Stimulated activated CD4-positive, alpha-beta T cell treated with anti-CD3 and anti-CD28 coated beads, Interleukin-12 subunit alpha, Interleukin-12 subunit beta, amount 100 ng/mL, for 4 hours (primary cell): Measurements from ENCODE around the gene ACOT6.
"Not testable (repeated sequence)": the region's sequence is repeated elsewhere in the genome, so short reads cannot be mapped to it uniquely, and the experiment has no call there.

ENCODE experiments used
- DNase-seq: peaks from one replicate; pipeline ENCODE4 v3.0.0-alpha.2; 2020

The ACOT6 gene

DNA sequence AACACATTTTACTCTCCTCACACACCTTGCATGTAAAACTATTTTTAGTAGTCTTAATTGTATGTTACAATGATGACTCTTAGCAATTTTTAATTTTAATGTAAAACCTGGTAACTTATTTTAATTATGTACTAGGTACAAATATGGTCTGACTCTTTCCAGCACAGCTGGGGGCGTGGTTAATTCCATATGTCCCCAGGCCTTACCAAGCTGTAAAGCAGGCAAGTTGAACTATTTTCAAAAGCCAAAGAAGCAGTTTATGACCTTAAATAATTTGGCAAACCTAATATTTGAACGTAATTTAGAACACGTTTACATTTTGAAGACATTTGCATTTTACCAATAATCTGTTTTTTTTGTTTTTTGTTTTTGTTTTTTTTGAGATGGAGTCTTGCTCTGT, 9.3 kb upstream of the ACOT6 start:
- DNase-seq, result no peak

DNA sequence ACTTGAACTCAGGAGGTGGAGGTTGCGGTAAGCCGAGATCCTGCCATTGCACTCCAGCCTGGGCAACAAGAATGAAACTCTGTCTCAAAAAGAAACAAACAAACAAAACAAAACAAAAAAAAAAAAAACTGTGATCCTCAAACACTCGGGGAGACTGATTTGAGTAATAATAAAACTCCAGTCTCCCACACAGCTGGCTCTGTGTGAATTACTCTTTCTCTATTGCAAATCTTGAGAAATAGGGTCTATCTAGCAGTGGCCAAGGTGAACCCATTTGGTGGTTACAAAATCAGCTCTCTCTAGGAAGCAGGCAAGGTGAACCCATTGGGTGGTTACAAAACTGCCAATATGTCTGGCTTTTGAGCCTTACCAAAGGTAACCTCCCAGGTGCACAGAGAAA, 6.0 kb upstream of the ACOT6 start:
- DNase-seq, result no peak

DNA sequence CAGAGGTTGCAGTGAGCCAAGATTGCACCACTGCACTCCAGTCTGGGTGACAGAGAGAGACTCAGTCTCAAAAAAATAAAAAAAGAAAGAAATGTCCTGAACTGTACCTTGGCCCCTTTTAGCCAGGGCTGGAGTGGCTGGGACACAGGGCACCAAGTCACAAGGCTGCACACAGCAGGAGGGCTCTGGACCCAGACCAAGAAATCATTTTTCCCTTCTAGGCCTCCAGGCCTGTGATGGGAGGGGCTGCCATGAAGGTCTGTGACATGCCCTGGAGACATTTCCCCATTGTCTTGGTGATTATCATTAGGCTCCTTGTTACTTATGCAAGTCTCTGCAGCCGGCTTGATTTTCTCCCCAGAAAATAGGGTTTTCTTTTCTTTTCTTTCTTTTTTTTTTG, 5.1 kb upstream of the ACOT6 start:
- no peak for DNase-seq

DNA sequence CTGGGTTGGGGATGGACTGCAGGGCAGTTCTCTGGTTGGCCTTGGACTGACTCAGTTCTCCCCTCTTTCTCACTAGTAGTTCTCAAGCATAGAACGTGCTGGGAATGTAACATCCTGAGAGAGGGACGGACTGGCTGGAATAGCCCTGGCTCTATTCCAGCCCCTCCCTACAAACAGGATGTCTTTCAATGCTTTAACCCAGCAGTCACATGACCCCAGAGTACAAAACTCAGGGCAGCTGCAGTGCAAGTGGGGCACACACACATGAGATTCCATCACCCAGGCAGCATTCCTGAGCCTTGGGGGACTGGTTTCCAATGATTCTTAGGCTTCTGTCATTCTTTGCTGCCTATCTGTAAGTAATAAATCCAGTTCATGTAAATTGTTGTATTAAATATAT, 1.6 kb upstream of the ACOT6 start:
- no peak for DNase-seq

DNA sequence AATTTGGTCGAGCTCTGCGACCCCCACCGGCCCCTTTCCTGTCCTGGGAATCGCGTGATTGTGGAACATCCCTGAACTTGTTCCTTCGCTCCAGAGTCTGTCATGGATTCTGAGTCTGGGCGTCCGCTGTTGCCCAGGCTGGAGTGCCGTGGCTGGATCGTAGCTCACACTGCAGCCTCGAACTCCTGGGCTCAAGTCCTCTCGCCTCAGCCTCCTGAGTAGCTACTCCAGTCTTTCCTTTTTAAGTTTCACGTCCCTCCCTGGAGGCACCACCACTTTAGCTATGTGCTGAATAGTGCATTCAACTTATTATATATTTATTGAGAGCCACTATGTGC, 698 bp downstream of the ACOT6 start:
- no peak for DNase-seq

DNA sequence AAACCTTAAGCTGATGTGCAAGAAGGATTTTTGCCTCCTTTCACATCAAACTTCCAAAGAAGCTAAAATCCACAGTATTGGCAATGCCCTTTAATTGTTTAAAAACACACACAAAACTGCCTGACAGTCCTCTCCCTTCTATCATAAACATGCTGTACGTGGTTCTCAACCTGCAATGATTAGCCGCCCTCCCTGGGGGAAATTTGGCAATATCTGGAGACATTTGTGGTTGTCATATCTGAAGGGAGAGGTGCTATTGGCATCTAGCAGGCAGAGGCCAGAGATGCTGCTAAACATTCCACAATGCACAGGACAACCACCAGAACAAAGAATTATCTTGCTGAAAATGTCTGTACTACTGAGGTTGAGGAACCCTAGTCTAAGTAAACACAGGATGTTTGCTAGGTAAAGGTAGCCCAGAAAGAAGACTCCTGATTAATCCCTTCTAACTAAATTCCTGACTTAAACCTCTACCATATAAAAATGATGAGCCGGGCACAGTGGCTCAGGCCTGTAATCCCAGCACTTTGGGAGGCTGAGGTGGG, 1.2 kb downstream of the ACOT6 start:
- DNase-seq, result no peak

DNA sequence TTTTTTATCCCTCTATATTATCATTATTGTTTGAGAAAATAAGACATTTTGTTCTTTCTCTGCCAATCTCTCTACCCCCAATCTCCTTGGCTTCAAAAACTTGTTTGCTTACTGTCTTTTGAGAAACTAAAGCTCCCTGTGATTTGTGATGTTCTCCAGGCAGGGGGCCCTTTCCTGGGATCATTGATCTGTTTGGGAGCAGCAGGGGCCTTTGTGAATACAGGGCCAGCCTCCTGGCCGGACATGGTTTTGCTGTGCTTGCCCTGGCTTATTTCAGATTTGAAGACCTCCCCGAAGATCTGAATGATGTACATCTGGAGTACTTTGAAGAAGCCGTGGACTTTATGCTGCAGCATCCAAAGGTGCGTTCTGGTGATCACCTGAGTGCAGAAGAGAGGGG, 4.5 kb downstream of the ACOT6 start:
- no peak for DNase-seq

DNA sequence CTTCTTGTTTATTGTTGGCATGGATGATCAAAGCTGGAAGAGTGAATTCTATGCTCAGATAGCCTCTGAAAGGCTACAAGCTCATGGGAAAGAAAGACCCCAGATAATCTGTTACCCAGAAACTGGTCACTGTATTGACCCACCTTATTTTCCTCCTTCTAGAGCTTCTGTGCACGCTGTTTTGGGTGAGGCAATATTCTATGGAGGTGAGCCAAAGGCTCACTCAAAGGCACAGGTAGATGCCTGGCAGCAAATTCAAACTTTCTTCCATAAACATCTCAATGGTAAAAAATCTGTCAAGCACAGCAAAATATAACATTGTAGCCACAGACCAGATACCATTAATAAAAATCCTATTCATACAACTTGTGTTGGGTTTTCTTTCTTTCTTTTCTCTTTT, 7.2 kb downstream of the ACOT6 start:
- DNase-seq, result no peak

DNA sequence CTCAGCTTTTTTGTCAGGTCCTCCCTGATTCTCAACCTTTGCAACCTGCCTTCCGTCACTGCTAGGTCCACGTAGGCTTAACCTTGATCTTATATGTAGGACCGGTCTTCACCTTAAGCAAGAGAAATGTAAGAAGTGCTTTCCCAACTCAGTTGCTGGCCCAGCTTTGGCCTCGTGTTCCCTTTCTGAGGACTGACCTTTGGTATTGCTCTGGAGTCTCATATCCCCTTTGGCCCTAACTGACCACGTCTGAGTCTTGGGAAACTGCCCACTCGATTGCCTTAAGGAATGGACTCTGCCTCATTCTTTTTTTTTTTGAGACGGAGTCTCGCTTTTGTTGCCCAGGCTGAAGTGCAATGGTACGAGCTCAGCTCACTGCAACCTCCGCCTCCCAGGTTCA, 8.0 kb downstream of the ACOT6 start:
- DNase-seq, result no peak

DNA sequence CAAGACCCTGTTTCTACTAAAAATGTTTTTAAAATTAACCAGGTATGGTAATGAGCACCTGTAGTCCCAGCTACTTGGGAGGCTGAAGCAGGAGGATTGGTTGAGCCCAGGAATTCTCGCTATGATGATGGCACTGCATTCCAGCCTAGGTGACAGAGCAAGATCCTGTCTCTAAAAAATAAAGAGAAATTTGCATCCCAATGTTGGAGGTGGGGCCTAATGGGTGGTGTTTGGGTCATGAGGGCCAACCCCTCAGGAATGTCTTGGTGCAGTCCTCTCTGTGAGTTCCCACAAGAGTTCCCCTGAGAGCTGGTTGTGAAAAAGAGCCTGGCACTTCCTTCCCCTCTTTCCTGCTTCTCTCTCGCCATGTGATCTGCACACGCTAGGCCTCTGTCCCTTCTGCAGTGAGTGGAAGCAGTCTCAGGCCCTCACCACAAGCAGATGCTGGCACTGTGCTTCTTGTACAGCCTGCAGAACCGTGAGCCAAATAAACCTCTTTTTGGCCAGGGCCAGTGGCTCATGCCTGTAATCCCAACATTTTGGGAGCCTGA, 11.3 kb downstream of the ACOT6 start:
- no peak for DNase-seq

DNA sequence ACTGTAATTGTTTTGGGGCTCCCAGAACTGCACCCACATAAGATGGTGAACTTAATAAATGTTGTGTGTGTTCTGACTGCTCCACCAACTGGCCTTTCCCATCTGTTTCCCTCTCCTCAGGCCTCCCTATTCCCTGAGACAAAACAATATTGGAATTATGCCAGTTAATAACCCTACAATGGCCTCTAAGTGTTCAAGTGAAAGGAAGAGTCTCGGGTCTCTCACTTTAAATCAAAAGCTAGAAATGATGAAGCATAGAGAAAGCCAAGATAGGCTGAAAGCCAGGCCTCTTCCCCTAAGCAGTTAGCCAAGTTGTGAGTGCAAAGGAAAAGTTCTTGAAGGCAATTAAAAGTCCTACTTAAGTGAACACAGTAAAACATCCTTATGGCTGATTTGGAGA, 13.4 kb downstream of the ACOT6 start:
- no peak for DNase-seq

DNA sequence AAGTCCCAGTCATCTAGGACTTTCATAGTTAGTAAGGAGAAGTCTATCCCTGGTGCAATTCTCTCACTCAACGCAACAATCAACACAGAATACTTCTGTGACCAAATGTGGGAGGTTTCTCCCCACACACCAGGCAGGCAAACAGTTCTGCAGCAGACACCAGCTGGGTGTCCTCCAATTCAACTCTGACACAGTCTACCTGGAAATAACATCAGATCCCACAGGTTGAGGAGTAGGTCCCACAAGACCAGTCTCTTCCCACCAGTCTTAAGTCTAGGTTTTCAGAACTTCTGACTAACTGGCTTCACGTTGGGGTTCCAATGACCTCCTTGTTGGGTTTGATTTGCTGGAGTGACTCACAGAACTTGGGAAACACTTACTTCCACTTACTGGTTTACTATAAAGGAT, 14.8 kb downstream of the ACOT6 start:
- DNase-seq, result no peak

DNA sequence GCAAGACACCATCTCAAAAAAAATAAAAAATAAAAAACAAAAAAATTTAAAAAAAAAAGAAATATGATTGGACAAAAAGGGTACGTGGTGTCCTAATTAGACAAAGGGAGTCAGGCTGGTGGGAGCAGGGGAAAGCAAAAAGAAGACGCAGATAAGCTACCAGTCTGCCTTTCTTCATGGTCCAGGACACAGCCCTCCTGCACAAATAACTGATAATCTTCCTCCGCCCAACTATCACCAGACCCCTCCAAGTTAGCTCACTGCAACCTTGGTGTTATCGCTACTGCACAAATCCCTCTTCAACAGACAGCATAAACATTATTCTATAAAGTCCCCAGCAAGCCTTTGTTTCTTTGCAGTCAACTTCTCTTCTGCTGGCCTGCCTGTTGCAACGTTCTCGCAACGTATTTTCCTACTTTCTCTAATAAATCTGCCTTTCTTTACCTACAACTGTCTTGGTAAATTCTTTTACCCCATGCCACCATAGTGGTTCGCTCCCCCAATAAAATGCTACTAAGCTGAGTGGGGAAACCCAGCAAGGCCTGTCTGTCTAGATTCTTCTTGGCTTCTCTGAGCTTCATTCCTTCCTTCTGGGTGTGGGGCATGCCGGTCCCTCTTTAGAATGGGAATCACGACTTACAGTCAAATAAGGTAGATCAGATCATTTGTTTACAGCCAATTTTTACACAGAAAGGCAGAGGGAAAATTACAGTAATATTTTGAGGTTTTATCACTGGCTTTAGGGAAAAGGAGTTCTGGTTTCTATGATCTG, 17.9 kb downstream of the ACOT6 start:
- DNase-seq, result no peak

DNA sequence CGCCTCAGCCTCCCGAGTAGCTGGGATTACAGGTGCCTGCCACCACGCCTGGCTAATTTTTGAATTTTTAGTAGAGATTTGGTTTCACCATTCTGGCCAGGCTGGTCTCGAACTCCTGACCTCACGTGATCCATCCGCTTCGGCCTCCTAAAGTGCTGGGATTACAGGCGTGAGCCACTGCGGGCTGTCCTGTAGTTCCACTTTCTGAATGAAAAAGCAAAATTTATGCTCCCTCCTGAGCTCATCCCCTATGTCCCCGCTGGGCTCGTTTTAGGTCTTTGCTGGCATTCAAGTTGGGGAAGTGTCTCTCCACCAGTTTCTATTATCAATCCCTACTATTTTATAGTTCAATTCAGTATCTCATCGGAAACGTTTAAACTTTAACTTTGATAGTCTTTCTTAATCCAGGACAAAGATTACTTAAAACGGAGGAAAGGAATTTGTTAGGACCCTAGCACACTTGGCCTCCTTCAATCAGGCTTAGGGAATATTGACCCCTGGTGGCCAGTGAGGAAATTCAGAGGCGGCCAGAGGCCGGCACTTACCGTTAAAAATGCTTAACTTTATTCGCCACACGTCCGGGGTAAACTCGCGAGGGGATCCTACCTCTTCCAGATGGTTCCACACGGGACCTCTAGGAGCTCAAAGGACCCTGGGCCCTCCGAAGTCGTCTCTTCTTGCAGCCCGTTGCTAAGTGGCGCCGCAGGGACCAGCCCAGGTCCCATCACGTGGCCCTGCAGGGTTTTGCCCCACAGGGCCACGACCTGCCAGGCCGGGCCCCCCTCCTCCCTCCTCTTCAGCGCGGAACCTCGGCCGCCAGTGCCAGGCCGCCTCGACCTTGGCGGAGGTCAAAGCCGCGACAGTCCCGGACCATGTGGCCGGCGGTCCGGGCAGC, 21.0 kb downstream of the ACOT6 start:
- peak; percentile 49 for DNase-seq

DNA sequence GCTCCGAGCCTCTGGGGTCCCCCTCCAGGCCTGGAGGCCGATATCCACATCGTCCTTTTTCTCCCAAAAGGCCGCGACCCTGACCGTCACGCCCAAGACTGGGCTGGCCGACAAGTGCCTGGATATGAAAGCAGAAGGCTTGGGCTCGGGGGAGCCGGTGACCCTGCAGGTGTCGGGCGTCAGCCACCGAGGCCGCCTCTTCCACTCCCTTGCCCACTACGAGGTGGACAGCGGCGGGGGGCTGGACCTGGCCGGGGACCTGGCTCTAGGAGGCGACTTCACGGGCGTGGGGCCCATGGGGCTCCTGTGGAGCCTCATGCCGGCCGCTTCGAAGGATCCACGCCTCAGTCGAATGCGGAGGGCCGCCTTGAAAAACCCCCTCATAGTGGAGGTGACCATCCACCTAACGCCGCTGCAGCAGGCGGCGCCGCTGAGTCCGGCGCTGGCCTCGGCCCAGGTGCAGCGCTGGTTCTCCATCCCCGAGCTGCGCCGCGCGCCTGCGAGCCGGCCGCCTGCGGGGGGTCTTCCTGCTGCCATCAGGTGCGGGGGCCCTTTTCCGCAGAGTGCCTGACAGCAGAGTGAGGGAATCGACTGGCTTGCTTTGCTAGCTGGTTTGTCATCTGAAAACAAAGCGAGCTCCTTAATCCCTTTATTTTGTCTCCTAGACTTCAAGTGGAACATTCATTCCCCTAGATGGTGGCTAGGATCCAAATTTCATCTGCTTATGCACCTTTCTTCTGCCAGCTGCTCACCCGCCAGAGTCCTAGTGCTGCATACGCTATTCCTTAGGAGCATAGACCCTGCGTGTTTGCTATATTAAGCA, 21.9 kb downstream of the ACOT6 start:
- no peak for DNase-seq

DNA sequence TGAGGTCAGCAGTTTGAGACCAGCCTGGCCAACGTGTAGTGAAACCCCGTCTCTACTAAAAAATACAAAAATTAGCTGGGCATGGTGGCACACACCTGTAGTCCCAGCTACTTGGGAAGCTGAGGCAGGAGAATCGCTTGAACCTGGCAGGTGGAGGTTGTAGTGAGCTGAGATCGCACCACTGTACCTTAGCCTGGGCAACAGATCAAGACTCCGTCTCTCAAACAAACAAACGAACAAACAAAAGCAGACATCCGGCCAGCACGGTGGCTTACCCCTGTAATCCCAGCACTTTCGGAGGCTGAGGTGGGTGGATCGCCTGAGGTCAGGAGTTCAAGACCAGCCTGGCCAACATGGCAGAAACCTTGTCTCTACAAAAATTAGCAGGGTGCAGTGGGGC, 24.0 kb downstream of the ACOT6 start:
- DNase-seq, result not testable (repeated sequence)

DNA sequence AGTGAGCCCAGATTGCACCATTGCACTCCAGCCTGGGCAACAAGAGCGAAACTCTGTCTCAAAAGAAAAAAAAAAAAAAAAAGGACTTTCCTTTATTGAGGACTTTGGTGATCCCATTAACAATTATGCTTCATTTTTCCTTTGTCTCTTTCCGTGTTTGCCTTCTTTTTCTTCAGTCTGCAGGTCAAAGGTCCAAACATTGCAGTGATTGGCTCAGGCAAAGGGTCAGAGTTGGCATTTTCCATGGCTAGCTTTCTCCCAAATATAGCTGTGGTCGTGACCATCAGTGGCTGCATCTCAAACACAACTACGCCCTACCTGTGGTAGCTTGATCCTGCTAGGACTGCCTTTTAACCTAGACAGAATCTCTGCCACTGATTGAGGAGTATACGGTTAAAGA, 25.5 kb downstream of the ACOT6 start:
- no peak for DNase-seq

DNA sequence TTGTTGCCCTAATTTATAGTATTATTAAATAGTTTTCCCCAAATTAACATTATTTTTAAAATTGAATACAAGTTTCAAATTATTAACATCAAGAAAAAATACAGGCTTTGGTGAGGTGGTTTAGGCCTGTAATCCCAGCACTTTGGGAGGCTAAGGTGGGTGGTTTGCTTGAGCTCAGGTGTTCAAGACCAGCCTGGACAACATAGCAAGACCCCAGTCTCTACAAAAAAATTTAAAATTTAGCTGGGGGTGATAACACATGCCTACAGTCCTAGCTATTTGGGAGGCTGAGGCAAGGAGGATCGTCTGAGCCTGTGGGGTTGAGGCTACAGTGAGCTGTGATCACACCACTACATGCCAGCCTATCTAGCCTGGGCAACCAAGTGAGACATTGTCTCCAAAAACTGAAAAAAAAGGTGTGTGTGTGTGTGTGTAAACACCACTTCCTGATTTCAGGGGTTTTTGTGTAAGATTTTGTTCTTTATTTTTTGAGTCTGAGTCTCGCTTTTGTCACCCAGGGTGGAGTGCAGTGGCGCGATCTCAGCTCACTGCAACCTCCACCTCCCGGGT, 28.6 kb downstream of the ACOT6 start:
- no peak for DNase-seq

DNA sequence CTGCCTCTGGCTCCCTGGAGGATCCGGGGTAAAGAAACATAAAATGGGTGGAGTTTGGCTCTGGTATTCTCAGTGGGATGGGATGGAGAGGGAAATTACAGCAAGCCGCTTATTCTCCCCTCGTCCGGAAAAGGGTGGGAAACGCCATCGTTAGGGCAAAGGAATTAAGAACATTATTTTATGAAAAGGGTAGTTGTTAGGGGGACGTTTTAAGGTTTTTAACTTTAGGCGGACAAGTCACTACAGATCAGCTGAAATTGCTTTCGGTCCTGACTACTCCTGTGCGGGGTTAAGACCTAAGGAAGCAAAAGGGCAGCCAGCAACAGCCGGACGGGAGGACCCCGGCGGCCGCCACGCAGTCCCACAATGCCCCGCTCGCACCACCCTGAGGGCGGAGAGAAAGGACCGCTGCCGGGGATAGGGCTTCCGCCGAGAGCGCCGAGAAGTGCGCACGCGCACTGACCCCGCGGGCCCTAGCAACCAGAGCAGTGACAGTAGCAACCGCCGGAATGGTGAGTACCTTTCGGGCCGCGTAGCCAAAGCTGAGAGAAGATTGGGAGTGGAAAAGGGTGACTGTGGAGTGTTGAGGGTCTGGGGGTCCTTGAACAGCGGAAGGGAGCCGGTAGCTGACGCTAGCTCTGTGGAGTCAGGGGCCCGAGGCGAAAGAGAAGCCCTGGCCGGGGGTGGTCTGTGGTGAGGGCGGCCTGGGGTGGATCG, 32.4 kb downstream of the ACOT6 start, which contains the start of gene DNAL1:
TSS of gene DNAL1 (plus strand) at position 456 of the 717 bp plus-strand sequence. CDS start at position 510, 54 bp downstream.
- peak; percentile 90 for DNase-seq

DNA sequence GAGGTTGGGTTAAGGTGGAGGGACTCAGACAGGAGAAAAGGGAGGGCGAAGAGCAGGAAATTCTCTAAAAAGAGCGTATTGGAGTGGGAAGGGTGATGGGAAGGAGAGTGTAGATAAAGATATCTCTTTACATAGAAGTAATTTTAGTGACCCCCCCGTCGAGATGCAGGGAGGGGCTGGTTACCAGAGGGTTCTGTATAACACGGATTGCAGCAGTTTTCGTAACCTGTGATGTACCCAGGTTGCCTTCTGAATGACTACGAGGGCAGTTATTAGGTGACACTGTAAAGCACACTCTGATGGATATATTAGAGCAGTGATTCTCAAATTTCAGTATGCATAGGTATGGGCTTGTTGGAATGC, 32.9 kb downstream of the ACOT6 start:
- no peak for DNase-seq

DNA sequence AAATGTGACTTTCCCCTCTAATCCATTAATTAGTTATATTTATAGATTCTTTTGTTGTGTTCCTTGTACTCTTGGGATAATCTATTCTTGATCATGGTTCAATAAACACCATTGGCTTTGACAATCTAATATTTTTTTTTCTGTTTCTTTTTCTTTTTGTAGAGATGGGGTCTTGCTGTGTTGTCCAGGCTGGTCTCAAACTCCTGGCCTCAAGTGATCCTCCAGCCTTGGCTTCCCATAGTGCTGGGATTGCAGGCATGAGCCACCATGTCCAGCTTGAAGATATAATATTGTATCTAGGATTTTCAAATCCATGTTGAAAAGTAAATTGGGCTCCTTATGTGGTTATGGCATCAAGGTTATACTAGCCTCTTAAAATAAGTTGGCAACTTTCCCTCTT, 38.7 kb downstream of the ACOT6 start:
- no peak for DNase-seq

DNA sequence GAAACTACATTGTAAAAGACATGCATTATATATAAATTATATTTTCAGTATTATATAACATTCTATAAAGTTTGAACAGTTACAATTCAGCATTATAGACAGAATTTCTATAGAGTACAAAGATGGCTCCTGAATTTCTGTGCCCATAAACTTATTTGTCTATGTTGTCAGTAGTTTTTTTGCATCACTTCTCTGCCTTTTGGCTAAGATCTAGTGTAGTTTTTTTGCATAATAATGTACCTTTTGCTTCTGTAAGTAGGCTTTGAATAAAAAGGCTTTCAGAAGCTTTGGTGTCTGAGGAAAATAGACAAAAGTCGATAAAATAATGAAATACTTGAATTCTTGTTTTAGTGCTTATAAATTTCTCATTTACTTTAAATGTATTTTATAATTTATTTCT, 43.5 kb downstream of the ACOT6 start:
- no peak for DNase-seq
